ENCODE data around the gene MLX. TPM values are rescaled to one million over a fixed set of nuclear protein-coding genes. Genes with fewer than 3 reads are reported as not detected.
"Not testable (repeated sequence)": the region's sequence is repeated elsewhere in the genome, so short reads cannot be mapped to it uniquely, and the experiment has no call there.

The MLX gene
- total RNA-seq, 2 experiments from 2014 or later: 29.2 to 32.1 TPM

- H3K27ac ChIP-seq (ENCODE audit: low read depth in 1 of 2, low read length in 2 of 2): peak within 1 kb of the TSS; percentile 92 to 96
- peaks cover 40% of the 10 kb centered on the region for H3K4me1 ChIP-seq (ENCODE audit: insufficient read depth, low read length)
- H3K4me1 Mint-ChIP-seq (ENCODE audit: low read depth): peaks cover 51% of the 10 kb centered on the region
- H3K27ac Mint-ChIP-seq: peak within 1 kb of the TSS; percentile 97
- peaks cover 61% of the 10 kb centered on the region for H3K36me3 Mint-ChIP-seq (ENCODE audit: low read depth)
- POLR2A ChIA-PET: interaction anchor here (0.5 to 2.8 kb wide), 38 partner anchors 9 to 920 kb away, joined by 3 to 42 read pairs (median 4); partner anchors contain the start of genes BECN1, CAVIN1, CNTD1 and COA3
- H3K4me3 ChIP-seq (ENCODE audit: low read length): peak within 1 kb of the TSS; percentile 100
- DNase-seq (peak; percentile 97 to 100 (median 99)), ATAC-seq (ENCODE audit: poor library complexity) (peak; percentile 90)
- H3K36me3 ChIP-seq (ENCODE audit: insufficient read depth, low read length): peaks cover 31% of the 10 kb centered on the region
- CTCF ChIA-PET: interaction anchor here (0.6 to 3.0 kb wide), 4 partner anchors 31 to 154 kb away, joined by 3 to 26 read pairs (median 3); partner anchors contain the start of gene PSMC3IP
- intact Hi-C loops (cut with DNase I, micrococcal nuclease): loop anchor here (1.0 to 2.0 kb wide), 4 partner anchors 42 to 222 kb away; partner anchors contain the start of gene MLX (in 1 of the 2)
- H3K27me3 ChIP-seq (ENCODE audit: control insufficient read depth in 1 of 2, insufficient read depth in 2 of 2, low read length in 2 of 2): no peaks in the 10 kb centered on the region
- peak within 1 kb of the TSS; percentile 100 for H3K4me3 Mint-ChIP-seq
- H3K27me3 Mint-ChIP-seq: no peaks in the 10 kb centered on the region
- no peaks in the 10 kb centered on the region for H3K9me3 ChIP-seq (ENCODE audit: control insufficient read depth in 1 of 2, insufficient read depth in 1 of 2, low read length in 2 of 2)
- no peaks in the 10 kb centered on the region for H3K9me3 Mint-ChIP-seq
- no peak for TF ChIP-seq CTCF (IDR thresholded peaks at IDR 0.05)
These were observed 42.4 kb downstream of the MLX start, which contains the start of the genes RETREG3 and TUBG1 for GRCh38 chr17:42609182-42609813. Gene RETREG3, minus strand, starts transcription at chr17:42609374. Its CDS starts 50 bp downstream, at chr17:42609324. Gene TUBG1, plus strand, starts transcription at chr17:42609683. Its CDS starts 55 bp downstream, at chr17:42609738.

DNA sequence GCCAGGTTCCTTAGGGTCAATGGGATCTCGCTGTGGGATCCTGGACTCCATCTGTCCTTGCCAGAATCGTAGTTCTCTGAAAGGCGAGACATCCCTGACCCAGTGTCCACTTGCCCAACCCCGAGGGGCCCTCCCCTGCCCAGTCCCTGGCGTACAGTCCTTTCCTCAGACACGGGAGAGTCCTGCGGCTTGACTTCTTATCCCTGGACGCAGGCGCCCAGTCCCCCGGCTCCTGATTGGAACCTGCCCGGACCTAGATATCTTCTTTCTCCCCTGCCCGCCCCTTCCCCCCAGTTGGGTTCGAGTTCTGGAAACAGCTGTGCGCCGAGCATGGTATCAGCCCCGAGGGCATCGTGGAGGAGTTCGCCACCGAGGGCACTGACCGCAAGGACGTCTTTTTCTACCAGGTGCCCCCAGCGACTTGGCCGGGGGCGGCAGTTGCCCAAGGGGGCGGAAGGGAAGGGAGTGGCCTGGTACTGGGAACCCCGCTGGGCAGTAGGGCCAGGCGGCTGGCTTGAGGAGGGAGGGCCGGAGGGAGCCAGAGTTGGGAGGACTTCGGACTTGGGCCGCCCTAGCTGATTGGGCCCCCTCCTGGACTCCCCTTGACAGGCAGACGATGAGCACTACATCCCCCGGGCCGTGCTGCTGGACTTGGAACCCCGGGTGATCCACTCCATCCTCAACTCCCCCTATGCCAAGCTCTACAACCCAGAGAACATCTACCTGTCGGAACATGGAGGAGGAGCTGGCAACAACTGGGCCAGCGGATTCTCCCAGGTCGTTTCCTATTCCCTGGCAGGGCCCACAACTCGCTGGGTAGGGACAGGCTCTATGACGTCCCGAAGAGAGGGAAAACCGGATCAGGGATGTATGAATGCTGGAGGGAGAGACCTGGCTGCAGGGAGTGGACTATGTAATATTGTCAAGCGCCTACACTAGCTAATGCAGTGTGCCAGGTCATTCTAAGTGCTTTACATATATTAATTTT is 43.2 kb downstream of the MLX start:
- H3K27me3 Mint-ChIP-seq; H3K27me3 ChIP-seq (ENCODE audit: control insufficient read depth in 1 of 2, insufficient read depth in 2 of 2, low read length in 2 of 2); H3K9me3 ChIP-seq (ENCODE audit: control insufficient read depth in 1 of 2, insufficient read depth in 1 of 2, low read length in 2 of 2); ATAC-seq (ENCODE audit: poor library complexity); H3K9me3 Mint-ChIP-seq: not testable (repeated sequence)
- H3K36me3 ChIP-seq (ENCODE audit: insufficient read depth, low read length): peaks cover 36% of the 10 kb centered on the region
- H3K36me3 Mint-ChIP-seq (ENCODE audit: low read depth): peaks cover 60% of the 10 kb centered on the region
- H3K4me1 Mint-ChIP-seq (ENCODE audit: low read depth): peaks cover 43% of the 10 kb centered on the region
- peak overlapping the region in 1 of 2 donors; percentile 38 for H3K27ac ChIP-seq (ENCODE audit: low read depth in 1 of 2, low read length in 2 of 2)
- peaks cover 36% of the 10 kb centered on the region for H3K4me1 ChIP-seq (ENCODE audit: insufficient read depth, low read length)
- intact Hi-C loops (cut with DNase I, micrococcal nuclease): loop anchor here (1.0 to 2.0 kb wide), 4 partner anchors 43 to 221 kb away; partner anchors contain the start of gene MLX (in 1 of the 2)
- POLR2A ChIA-PET: interaction anchor here (0.5 to 2.8 kb wide), 31 partner anchors 8 to 921 kb away, joined by 3 to 42 read pairs (median 4); partner anchors contain the start of genes CAVIN1, CNTD1, COA3 and DHX58
- CTCF ChIA-PET: interaction anchor here (0.7 to 3.0 kb wide), 4 partner anchors 32 to 153 kb away, joined by 3 to 26 read pairs (median 3); partner anchors contain the start of gene PSMC3IP
- H3K4me3 Mint-ChIP-seq: peak overlapping the region; percentile 100
- DNase-seq: peak in 3 of 14 experiments; percentile 2 to 14 (median 7)
- H3K27ac Mint-ChIP-seq: peak overlapping the region; percentile 97
- H3K4me3 ChIP-seq (ENCODE audit: low read length): peak overlapping the region; percentile 100

DNA sequence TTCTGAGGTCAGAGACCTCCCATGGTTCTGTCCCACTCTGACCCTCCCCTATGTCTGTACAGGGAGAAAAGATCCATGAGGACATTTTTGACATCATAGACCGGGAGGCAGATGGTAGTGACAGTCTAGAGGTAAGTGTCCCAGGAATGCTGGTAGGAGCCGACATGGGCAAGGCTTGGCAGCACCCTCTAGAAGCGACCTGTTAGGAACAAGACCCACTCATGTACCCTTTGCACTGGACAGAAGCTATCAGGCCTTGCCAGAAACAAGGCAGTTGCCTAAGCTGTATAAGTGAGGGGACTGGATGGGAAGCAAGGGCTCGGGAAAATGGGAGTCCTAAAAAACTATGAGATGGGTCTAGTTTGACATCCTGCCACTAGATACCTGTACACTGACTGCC is 45.1 kb downstream of the MLX start:
- H3K4me3 Mint-ChIP-seq: peak overlapping the region; percentile 76
- H3K36me3 ChIP-seq (ENCODE audit: insufficient read depth, low read length): peaks cover 33% of the 10 kb centered on the region
- peaks cover 19% of the 10 kb centered on the region for H3K4me1 ChIP-seq (ENCODE audit: insufficient read depth, low read length)
- ATAC-seq (ENCODE audit: poor library complexity): no peak
- DNase-seq: no peak
- no peaks in the 10 kb centered on the region for H3K27me3 Mint-ChIP-seq
- peaks cover 55% of the 10 kb centered on the region for H3K36me3 Mint-ChIP-seq (ENCODE audit: low read depth)
- no peak overlapping the region for H3K27ac ChIP-seq (ENCODE audit: low read depth in 1 of 2, low read length in 2 of 2)
- no peak overlapping the region for H3K27ac Mint-ChIP-seq
- no peaks in the 10 kb centered on the region for H3K9me3 ChIP-seq (ENCODE audit: control insufficient read depth in 1 of 2, insufficient read depth in 1 of 2, low read length in 2 of 2)
- intact Hi-C loops (cut with DNase I, micrococcal nuclease): no loop called here
- H3K9me3 Mint-ChIP-seq: no peaks in the 10 kb centered on the region
- POLR2A ChIA-PET: interaction anchor here (0.8 to 0.9 kb wide), 2 partner anchors 45 to 223 kb away, joined by 3 read pairs; no protein-coding TSS in a partner anchor
- no peak for TF ChIP-seq CTCF (IDR thresholded peaks at IDR 0.05)
- CTCF ChIA-PET: no interaction called here
- no peaks in the 10 kb centered on the region for H3K27me3 ChIP-seq (ENCODE audit: control insufficient read depth in 1 of 2, insufficient read depth in 2 of 2, low read length in 2 of 2)
- peaks cover 24% of the 10 kb centered on the region for H3K4me1 Mint-ChIP-seq (ENCODE audit: low read depth)
- H3K4me3 ChIP-seq (ENCODE audit: low read length): no peak overlapping the region
